Measurements from ENCODE around the gene KLHDC4. TPM values are rescaled to one million over a fixed set of nuclear protein-coding genes. Genes with fewer than 3 reads are reported as not detected.
"Not testable (repeated sequence)": the region's sequence is repeated elsewhere in the genome, so short reads cannot be mapped to it uniquely, and the experiment has no call there.

The KLHDC4 gene
- total RNA-seq, 1 experiment from 2014 or later, result 28.7 TPM

DNA sequence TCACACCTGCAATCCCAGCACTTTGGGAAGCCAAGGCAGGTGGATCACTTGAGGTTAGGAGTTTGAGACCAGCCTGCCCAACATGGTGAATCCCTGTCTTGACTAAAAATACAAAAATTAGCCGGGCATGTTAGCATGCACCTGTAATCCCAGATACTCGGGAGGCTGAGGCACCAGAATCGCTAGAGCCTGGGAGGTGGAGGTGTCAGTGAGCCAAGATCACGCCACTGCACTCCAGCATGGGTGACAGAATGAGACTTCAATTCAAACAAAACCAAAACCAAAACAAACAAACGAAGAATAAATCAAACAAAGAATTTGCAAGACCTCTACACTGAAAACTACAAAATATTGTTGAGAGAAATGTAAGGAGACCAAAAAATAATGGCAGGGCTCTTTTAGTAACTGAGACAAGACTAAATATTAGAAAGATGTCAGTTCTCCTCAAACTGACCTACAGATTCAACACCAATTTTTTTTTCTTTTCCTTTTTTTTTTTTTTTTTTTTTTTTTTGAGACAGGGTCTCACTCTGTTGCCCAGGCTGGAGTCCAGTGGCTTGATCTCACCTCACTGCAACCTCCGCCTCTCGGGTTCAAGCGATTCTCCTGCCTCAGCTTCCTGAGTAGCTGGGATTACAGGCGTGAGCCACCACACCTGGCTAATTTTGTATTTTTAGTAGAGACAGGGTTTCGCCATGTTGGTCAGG is 23.1 kb upstream of the KLHDC4 start:
- not testable (repeated sequence) for DNase-seq (ENCODE audit: low read depth)

DNA sequence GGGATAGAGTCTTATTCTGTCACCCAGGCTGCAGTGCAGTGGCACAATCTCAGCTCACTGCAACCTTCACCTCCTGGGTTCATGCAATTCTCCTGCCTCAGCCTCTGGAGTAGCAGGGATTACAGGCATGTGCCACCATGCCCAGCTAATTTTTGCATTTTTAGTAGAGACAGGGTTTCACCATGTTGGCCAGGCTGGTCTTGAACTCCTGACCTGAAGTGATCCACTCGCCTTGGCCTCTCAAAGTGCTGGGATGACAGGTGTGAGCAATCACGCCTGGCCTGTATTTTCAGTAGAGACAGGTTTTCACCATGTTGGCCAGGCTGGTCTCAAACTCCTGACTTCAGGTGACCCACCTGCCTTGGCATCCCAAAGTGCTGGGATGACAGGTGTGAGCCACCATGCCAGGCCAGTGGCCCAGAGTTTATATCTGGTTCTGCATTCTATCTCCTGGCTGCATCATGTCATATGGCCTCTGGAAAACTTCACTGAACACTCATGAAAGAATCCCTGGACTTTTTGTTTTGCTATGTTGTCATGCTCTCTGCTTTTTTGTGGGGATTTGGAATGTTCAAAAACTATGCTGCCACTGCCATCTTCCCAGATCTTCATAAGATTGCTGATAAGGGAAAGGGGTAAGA is 21.8 kb upstream of the KLHDC4 start:
- not testable (repeated sequence) for DNase-seq (ENCODE audit: low read depth)

DNA sequence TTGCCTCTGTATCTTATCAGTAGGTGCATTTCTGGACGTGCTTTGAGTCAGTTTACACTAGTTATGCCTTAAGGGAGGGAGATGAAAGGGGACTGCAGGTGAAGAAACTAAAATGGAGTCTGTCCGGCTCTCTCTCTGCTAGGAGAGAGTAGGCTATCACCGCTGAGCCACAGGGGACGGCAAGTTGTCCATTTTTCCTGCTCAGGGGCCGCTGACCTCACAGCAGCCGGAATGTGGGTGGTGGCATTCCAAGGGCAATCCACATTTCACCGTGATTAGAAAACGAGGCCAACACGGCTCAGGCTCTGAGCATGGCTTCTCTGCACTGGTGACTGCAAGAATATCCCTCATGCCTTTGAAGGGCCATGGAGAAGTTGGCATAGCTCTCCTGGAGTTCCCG is 19.0 kb upstream of the KLHDC4 start:
- DNase-seq (ENCODE audit: low read depth), result no peak

DNA sequence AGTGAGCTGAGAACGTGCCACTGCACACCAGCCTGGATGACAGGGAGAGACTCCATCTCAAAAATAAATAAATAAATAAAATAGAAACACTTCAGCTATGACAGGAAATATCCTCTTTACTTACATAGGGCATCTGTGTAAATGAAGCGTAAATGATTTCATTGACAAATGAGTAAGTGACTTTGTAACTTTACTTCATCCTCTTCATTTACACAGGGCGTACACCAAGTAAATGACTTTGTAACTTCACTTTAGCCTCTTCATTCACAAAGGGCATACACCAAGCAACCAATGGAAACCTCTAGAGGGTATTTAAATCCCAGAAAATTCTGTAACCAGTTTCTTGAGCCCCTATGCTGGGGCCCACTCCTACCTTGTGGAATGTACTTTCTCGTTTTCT is 16.2 kb upstream of the KLHDC4 start:
- no peak for DNase-seq (ENCODE audit: low read depth)

DNA sequence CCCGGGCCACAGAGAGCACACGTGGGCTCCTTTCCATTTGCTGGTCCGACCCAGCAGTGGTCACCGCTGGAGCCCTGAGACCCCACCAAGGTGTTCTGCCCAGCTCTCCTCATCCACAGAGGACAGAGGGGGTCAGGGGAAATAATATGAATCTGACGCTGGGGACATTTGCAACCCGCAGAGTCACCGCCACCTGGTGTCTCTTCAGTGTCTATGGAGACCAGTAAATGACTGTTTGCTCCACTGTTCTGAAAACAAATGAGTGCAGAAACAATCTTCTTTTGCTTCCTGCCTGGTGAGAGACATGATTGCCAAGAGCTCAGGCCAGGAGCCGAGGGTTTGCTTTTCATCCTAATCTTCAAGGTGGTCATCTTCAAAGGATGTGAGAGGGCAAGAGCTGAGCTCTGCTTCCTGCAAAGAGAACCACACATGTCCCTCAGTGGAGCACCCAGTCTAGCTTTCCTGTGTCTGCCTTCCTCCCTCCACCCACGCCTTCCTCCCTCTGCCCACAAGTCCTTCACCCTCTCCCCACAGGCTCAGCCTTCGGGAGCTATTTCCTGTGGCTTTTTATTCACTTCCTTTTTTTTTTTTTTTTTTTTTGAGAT is 14.7 kb upstream of the KLHDC4 start:
- peak; percentile 76 for DNase-seq (ENCODE audit: low read depth)

DNA sequence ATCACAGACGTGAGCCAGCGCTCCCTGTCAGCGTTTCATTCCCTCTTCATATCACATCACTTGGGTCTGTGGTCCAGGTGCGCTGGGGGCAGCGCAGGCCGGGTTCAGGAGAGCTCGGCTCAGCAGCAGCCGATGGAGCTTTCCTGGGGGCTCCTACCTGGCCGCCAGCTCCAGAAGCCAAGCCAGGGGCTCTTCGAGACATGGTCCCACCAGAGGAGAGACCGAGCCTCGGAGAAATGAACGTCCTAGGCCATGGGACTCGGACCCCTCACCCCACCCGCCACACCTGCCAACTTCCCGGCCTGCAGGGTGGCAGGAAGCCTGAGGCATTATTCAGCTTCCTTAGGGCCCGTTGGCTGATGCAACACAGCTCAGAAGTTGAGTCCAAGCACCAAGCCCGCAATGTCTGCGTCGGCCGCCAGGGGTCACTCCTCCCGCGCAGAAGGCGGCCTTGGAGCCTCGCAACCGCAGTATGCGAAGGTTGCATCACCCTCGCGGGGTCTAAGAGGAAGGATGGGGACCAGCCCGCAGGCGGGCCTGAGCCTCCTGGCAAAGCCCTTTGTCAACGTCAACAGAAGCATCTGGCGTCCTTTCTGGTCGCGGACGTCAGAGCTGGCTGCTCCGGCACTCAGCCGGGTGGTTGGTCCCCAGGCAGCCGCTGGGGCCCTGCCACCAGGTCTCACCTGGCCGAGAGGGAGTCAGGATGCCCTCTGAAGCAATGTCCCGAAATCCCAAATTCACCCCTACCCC is 13.2 kb upstream of the KLHDC4 start:
- peak; percentile 95 for DNase-seq (ENCODE audit: low read depth)

DNA sequence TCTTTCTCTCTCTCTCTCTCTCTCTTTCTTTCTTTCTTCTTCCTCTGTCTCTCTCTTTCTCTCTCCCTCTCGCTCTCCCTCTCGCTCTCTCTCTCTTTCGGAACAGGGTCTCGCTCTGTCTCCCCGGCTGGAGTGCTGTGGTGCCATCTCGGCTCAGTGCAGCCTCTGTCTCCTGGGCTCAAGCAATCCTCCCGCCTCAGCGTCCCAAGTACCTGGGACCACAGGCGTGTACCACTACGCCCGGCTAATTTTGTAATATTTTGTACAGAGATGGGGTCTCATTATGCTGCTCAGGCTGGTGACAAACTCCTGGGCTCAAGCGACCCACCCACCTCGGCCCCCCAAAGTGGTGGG is 12.7 kb upstream of the KLHDC4 start:
- no peak for DNase-seq (ENCODE audit: low read depth)

DNA sequence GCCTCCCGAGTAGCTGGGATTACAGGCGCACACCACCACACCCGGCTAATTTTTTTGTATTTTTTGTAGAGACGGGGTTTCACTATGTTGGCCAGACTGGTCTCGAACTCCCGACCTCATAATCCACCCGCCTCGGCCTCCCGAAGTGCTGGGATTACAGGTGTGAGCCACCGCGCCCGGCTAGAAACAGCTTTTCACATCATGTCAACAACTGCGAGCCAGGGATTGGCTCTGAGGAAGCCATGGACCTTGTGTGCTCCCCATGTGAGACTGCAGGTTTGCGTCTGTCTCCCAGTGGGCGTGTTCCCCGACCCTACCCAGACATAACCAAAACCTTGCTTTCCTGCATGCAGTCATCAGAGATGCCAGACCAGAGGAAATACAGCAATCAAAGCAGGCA is 8.1 kb upstream of the KLHDC4 start:
- DNase-seq (ENCODE audit: low read depth), result not testable (repeated sequence)

DNA sequence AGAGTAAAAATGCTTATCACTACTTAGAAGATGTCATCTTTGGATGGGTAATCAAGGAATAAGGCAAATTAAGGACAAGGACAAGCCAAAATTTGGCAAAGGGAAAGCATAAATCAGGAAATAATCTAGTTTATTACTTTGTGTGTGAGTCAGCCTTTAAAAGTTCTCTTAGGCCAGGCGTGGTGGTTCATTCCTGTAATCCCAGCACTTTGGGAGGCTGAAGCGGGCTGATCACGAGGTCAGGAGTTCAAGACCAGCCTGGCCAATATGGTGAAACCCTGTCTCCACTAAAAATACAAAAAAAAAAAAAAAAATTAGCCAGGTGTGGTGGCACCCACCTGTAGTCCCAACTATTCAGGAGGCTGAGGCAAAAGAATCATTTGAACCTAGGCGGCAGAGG is 1.7 kb upstream of the KLHDC4 start:
- DNase-seq (ENCODE audit: low read depth), result not testable (repeated sequence)

DNA sequence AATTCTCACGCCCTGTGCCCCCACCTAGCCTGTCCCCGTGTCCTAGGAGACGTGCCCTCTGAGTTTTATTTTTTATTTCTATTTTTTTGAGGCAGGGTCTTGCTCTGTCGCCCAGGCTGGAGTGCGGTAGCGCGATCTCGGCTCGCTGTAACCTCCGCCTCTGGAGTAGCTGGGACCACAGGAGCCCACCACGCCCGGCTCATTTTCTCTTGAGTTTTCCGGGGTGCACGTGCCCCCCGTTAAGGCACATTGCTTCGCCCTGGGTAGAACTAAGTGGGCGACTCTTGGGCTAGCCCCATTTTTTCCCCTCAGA is 655 bp upstream of the KLHDC4 start:
- no peak for DNase-seq (ENCODE audit: low read depth)

DNA sequence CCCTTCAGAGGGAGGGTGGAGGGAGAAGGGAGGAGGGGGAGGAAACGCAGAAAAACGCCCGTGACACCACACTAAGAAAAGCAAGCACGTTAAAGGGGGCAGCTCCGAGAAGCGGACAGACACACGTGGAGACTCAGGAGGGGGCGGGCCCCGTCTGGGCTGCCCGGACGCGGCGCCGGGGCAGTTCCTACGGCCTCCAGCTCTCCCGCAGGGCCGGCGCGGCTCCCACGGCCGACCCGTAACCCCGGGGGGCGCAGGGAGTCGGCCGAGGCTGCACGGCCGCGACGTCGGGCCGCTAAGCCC is 362 bp downstream of the KLHDC4 start:
- DNase-seq (ENCODE audit: low read depth), result no peak

DNA sequence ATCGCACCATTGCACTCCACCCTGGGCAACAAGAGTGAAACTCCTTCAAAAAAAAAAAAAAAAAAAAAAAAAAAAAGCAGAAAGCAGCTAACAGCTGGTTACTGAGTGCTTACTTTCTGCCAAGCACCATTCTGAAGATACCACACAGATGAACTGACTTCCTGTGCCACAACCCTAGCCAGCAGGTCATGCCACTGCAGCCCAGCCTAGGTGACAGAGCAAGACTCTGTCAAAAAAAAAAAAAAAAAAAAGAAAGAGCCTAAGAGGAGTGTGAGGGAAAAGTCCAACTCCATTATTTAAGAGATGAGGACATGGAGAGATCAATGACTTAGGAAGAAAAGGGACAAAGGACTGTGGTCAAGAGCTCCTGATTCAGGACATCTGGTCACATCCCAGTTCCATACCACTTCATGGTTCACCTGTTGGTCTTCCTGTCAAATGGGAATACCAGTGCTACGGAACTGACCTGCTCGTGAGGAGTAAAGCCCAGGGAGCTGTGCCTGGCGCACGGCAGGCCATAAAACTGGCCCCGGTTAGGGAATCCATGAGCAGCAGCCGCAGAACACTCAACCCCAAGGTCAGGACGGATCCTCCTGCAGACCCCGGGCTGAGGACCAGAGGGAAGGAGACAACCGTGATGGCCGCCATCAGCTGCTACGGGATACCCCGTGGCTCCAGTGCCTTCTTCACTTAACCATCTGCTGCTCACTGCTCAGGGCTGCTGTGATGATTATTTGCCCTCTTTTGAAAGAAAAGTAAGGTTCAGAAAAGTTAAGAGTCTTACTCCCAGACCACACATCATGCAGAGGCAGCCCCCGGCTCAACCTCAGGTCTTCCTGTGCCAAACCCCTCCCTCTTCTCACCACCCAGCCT is 950 bp downstream of the KLHDC4 start:
- DNase-seq (ENCODE audit: low read depth), result no peak

DNA sequence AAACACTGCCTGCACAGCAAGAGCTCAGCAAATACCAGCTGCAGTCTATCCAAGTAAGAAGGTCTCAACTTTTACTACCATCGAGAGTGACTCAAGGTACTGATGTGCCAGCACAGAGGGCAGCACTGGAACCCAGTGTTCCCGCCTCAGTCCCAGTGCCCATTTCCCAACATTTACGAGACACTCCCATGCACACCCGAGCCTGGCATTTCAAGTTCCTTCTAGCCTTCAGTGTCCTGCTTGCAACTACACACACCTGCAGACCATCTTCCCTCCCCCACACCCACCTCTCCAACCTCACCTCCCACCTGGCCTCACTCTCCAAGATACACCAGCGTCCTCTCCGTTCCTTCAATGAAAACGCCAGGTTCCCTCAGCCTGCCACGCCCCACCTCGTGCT is 3.2 kb downstream of the KLHDC4 start:
- no peak for DNase-seq (ENCODE audit: low read depth)

DNA sequence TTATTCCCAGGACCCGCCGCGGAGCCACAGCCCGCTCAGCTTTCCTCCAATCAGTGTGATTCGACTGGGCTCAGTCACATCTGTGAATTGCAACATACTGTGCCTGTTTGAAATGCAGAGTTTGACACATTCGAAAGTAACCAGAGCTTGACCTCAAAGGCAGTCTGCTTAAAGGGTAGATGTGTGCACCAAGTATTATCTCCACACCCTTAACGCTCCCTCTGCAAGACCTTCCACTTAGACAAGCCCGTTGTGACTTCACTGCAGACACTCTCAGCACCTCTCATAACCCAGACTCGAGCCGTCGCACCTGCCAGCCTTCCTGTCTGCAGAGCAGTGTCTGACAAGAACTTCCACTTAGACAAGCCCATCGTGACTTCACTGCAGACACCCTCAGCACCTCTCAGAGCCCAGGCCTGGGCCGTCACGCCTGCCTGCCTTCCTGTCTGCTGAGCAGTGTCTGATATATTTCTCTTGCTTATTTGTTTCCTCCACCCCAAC is 3.7 kb downstream of the KLHDC4 start:
- DNase-seq (ENCODE audit: low read depth), result no peak

DNA sequence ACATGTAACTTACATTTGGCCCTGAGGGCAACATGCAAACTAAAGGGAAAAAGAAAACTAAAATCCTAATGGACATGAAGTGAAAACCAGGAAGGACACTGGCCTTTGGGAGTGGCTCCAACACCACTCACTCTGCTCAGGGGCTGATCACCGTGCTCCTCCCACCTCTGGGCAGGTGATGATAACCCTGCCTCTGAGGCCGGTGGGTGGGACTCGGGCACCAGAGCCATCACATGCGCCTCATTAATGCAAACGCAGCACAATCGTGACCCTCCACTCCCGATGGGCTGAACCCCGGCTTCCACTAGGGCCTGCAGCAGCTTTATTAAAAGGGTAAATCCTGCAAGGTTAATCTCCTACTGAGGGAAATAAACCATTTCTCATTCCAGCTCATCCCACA is 4.7 kb downstream of the KLHDC4 start:
- DNase-seq (ENCODE audit: low read depth), result no peak

DNA sequence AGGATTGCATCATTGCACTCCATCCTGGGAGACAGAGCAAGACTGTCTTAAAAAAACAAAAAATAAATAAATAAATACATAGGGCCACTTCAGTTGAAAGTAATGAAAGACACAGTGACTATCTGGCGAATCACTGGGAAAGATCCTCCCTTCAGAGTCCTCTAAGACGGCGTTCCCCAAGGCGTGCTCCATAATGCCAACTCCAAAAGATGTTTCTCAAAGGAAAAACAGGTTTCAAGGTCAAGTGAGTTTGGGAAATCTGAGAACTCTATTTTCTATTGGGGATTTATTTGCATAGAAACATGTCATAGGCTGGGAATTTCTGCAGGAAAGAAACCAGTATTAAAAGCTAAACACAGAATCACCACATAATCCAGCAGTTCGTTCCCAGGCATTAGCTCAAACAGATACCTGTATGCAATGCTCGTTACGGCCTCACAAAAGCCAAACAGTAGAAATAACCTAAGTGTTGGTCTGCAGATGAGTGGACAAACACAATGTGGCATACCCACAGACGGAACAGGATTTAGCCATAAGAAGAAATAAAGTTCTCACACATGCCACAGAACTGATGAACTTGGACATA is 7.9 kb downstream of the KLHDC4 start:
- no peak for DNase-seq (ENCODE audit: low read depth)

DNA sequence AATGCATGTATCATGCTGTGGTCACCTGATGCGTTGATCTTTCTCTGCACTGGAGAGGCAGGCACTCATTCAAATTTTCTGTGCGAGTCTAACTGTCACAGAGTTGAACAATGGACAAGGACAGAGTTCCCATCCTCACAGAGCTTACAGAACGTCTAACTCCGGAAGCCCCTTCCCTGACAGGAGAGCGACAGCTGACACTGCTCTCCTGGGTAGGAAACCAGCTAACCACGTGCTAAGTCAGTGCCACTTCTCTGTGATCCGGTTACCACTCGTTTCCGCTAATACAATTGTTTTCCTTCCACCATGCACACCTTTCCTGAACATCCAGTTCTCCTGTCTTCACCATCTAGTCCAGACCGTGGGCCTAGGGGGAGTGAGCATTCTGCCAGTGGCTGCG is 11.3 kb downstream of the KLHDC4 start:
- no peak for DNase-seq (ENCODE audit: low read depth)

DNA sequence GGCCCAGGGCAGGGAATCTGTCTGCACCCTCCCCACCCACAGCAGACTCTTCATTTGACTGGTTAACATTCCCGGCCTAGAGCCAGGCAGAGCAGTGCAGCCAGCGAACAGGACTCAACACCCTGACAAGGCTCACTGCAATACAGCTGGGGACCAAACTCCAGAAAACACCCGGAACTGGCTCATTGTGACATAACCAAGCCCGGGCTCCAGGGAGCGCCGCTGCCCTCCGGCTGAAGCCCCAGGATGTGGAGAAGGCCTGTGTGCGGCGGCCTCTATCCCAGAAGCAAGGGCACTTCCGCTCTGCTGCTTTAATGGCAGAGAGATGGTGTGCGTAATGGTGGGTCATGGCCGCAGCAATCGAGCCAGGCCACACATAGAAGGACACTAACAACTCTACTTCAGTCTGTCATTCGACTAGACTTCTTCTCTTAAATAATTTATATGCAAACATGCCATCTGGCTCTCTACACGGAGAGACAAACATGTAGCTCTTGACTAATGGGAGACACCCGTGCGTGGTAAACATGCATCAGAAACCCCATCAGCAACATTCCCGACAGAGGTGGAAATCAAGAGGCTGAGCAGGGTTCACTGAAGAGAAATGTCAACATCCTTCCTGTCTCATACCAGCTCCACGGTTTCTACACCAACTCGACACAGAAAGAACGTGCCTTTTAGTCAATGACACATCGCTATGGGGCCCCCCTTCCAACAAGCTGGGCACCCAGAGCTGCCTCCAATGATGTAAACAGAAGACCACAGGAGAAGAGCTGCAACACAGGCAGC is 18.0 kb downstream of the KLHDC4 start:
- DNase-seq (ENCODE audit: low read depth), result no peak

DNA sequence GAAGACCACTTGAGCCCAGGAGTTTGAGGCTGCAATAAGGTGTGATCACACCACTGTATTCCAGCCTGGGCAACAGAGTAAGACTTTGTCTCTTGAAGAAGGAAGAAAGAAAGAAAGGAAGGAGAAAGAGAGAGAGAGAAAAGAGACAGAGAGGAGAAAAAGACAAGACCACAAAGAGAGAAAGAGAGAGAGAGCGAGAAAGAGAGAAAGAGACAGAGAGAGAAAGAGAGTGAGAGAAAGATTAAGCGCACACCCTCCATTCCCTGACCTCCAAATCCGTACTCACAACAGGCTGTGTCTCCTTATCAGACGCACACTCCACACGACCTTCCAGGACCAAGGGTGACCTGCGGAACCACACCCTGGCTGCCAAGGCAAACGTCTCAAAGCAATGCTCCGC is 19.6 kb downstream of the KLHDC4 start:
- no peak for DNase-seq (ENCODE audit: low read depth)

Measured in HT1080 (cell line).